Activated naive CD8-positive, alpha-beta T cell treated with anti-CD3 and anti-CD28 coated beads, Interleukin-2, amount 10 ng/mL, durations not matched to agents 7 days and 5 days (primary cell): ENCODE data around the gene BRME1. TPM values are rescaled to one million over a fixed set of nuclear protein-coding genes. Genes with fewer than 3 reads are reported as not detected.

ENCODE experiments used
- ATAC-seq: fragments of 150-1000 bp; cut with Tn5 transposase; one replicate; pipeline ENCODE4 v1.10.0; 2021; ENCODE audit warnings: low read depth, moderate library complexity
- POLR2A ChIA-PET: fragments of 350-600 bp; sonication (Branson Sonifier 250); formaldehyde crosslinking; loops from one replicate; lab custom pipeline; 2021; ENCODE audit warnings: antibody characterized with exemption; lab: Charles Lee
- DNase-seq: peaks from one replicate; pipeline ENCODE4 v3.0.0; 2021
- H3K27ac Mint-ChIP-seq: one replicate; pipeline ENCODE4 v1.8.0; 2022; ENCODE audit warnings: mild to moderate bottlenecking, mixed read lengths
- H3K27me3 Mint-ChIP-seq: one replicate; pipeline ENCODE4 v1.8.0; 2022; ENCODE audit warnings: mild to moderate bottlenecking, moderate library complexity, mixed read lengths
- H3K36me3 Mint-ChIP-seq: one replicate; pipeline ENCODE4 v1.8.0; 2021; ENCODE audit warnings: mild to moderate bottlenecking, mixed read lengths
- H3K4me1 Mint-ChIP-seq: one replicate; pipeline ENCODE4 v1.8.0; 2021; ENCODE audit warnings: mixed read lengths
- H3K4me3 Mint-ChIP-seq: one replicate; pipeline ENCODE4 v1.8.0; 2022; ENCODE audit warnings: mild to moderate bottlenecking, moderate library complexity, mixed read lengths
- H3K9me3 Mint-ChIP-seq: one replicate; pipeline ENCODE4 v1.8.0; 2021; ENCODE audit warnings: mixed read lengths
- total RNA-seq, 2 experiments: library from RNA; stranded (reverse); gene quantifications; one replicate each; pipeline ENCODE4 v1.2.3, GENCODE V29; 2021

Gene BRME1
- total RNA-seq, 2 experiments from 2014 or later = 5.5 to 7.2 TPM

GRCh38 chr19:13842291-13843103 is 63.4 kb downstream of the BRME1 start:
- POLR2A ChIA-PET = interaction anchor here (0.5 to 3.7 kb wide), 4 partner anchors 15 to 94 kb away, joined by 3 to 33 read pairs (median 5); partner anchors contain the start of gene ZSWIM4
- ATAC-seq = peak; percentile 8
- Mint-ChIP-seq H3K9me3 (no peaks in the 10 kb centered on the region), H3K27me3 (no peaks in the 10 kb centered on the region), H3K4me3 (peak overlapping the region; percentile 95), H3K27ac (peak overlapping the region; percentile 96), H3K36me3 (peaks cover 14% of the 10 kb centered on the region), H3K4me1 (peaks cover 39% of the 10 kb centered on the region)
- DNase-seq = peak; percentile 84

GRCh38 chr19:13841962-13842290 is 64.0 kb downstream of the BRME1 start:
- POLR2A ChIA-PET = interaction anchor here (0.5 to 3.7 kb wide), 9 partner anchors 14 to 540 kb away, joined by 3 to 33 read pairs (median 4); partner anchors contain the start of genes ADGRE5, MRI1 and ZSWIM4

GRCh38 chr19:13841086-13841961 is 64.6 kb downstream of the BRME1 start:
- Mint-ChIP-seq H3K36me3 (peaks cover 14% of the 10 kb centered on the region), H3K9me3 (no peaks in the 10 kb centered on the region), H3K27ac (peak overlapping the region; percentile 96), H3K27me3 (no peaks in the 10 kb centered on the region), H3K4me3 (peak overlapping the region; percentile 95), H3K4me1 (peaks cover 39% of the 10 kb centered on the region)
- ATAC-seq (no peak), DNase-seq (peak; percentile 61)
- POLR2A ChIA-PET = interaction anchor here (0.5 to 3.7 kb wide), 10 partner anchors 14 to 540 kb away, joined by 3 to 33 read pairs (median 5); partner anchors contain the start of genes ADGRE5, C19orf53, MRI1 and ZSWIM4

More at GRCh38 chr19:13841962-13842290, 64.0 kb downstream of the BRME1 start:
- DNase-seq (peak; percentile 42), ATAC-seq (no peak)
- Mint-ChIP-seq H3K4me1 (peaks cover 44% of the 10 kb centered on the region), H3K27ac (peak overlapping the region; percentile 96), H3K9me3 (no peaks in the 10 kb centered on the region), H3K27me3 (no peaks in the 10 kb centered on the region), H3K4me3 (peak overlapping the region; percentile 95), H3K36me3 (peaks cover 14% of the 10 kb centered on the region)

- H3K4me3 Mint-ChIP-seq = peak overlapping the region; percentile 95
- POLR2A ChIA-PET = interaction anchor here (0.9 to 8.5 kb wide), 12 partner anchors 10 to 669 kb away, joined by 3 to 203 read pairs (median 7); partner anchors contain the start of genes C19orf53, RFX1 and ZSWIM4
- peaks cover 19% of the 10 kb centered on the region for H3K36me3 Mint-ChIP-seq
- peaks cover 34% of the 10 kb centered on the region for H3K4me1 Mint-ChIP-seq
- H3K27ac Mint-ChIP-seq = peak overlapping the region; percentile 96
- no peaks in the 10 kb centered on the region for H3K9me3 Mint-ChIP-seq
- ATAC-seq (no peak), DNase-seq (peak; percentile 55)
- H3K27me3 Mint-ChIP-seq = no peaks in the 10 kb centered on the region
These were observed 65.4 kb downstream of the BRME1 start for GRCh38 chr19:13840305-13841085.

- POLR2A ChIA-PET = interaction anchor here (0.7 to 8.5 kb wide), 12 partner anchors 10 to 685 kb away, joined by 3 to 203 read pairs (median 6); partner anchors contain the start of genes C19orf53, RFX1 and ZSWIM4
- H3K4me3 Mint-ChIP-seq = peak overlapping the region; percentile 95
- no peak for DNase-seq
- peaks cover 24% of the 10 kb centered on the region for H3K36me3 Mint-ChIP-seq
- H3K27me3 Mint-ChIP-seq = no peaks in the 10 kb centered on the region
- H3K9me3 Mint-ChIP-seq = no peaks in the 10 kb centered on the region
- peaks cover 31% of the 10 kb centered on the region for H3K4me1 Mint-ChIP-seq
- ATAC-seq = no peak
- H3K27ac Mint-ChIP-seq = peak overlapping the region; percentile 96
These were observed 66.0 kb downstream of the BRME1 start for GRCh38 chr19:13839938-13840304.

- Mint-ChIP-seq H3K27me3 (no peaks in the 10 kb centered on the region), H3K27ac (peak overlapping the region; percentile 96), H3K4me1 (peaks cover 28% of the 10 kb centered on the region), H3K36me3 (peaks cover 27% of the 10 kb centered on the region), H3K4me3 (peak overlapping the region; percentile 95), H3K9me3 (no peaks in the 10 kb centered on the region)
- ATAC-seq = peak; percentile 42
- DNase-seq = peak; percentile 82
- POLR2A ChIA-PET = interaction anchor here (0.6 to 8.5 kb wide), 14 partner anchors 11 to 684 kb away, joined by 3 to 203 read pairs (median 4); partner anchors contain the start of genes C19orf53, RFX1 and ZSWIM4
These were observed 66.6 kb downstream of the BRME1 start for GRCh38 chr19:13839130-13839937.

- peak overlapping the region; percentile 95 for H3K4me3 Mint-ChIP-seq
- H3K27ac Mint-ChIP-seq = peak overlapping the region; percentile 96
- H3K27me3 Mint-ChIP-seq = no peaks in the 10 kb centered on the region
- POLR2A ChIA-PET = interaction anchor here (0.6 to 8.5 kb wide), 10 partner anchors 12 to 684 kb away, joined by 3 to 203 read pairs (median 20); partner anchors contain the start of gene ZSWIM4
- DNase-seq (no peak), ATAC-seq (no peak)
- peaks cover 33% of the 10 kb centered on the region for H3K4me1 Mint-ChIP-seq
- H3K9me3 Mint-ChIP-seq = no peaks in the 10 kb centered on the region
- H3K36me3 Mint-ChIP-seq = peaks cover 31% of the 10 kb centered on the region
These were observed 67.3 kb downstream of the BRME1 start for GRCh38 chr19:13838435-13839129.

- Mint-ChIP-seq H3K4me1 (peaks cover 38% of the 10 kb centered on the region), H3K27me3 (no peaks in the 10 kb centered on the region), H3K27ac (peak overlapping the region; percentile 91), H3K9me3 (no peaks in the 10 kb centered on the region), H3K4me3 (peak overlapping the region; percentile 79), H3K36me3 (peaks cover 35% of the 10 kb centered on the region)
- POLR2A ChIA-PET = interaction anchor here (0.8 to 8.5 kb wide), 16 partner anchors 11 to 682 kb away, joined by 3 to 203 read pairs (median 7); partner anchors contain the start of genes ADGRE5, C19orf53, DNAJB1 and MRI1
- DNase-seq = no peak
- ATAC-seq = no peak
These were observed 69.9 kb downstream of the BRME1 start for GRCh38 chr19:13835791-13836723.

- POLR2A ChIA-PET = interaction anchor here (0.9 to 8.5 kb wide), 4 partner anchors 16 to 46 kb away, joined by 5 to 203 read pairs (median 84); partner anchors contain the start of gene ZSWIM4
- ATAC-seq (no peak), DNase-seq (peak; percentile 41)
- Mint-ChIP-seq H3K27ac (peak overlapping the region; percentile 83), H3K4me3 (peak overlapping the region; percentile 88), H3K9me3 (no peaks in the 10 kb centered on the region), H3K27me3 (no peaks in the 10 kb centered on the region), H3K4me1 (peaks cover 35% of the 10 kb centered on the region), H3K36me3 (peaks cover 30% of the 10 kb centered on the region)
These were observed 71.5 kb downstream of the BRME1 start for GRCh38 chr19:13834244-13835069.
